ENCODE measurements around the gene MAB21L4. TPM values are rescaled to one million over a fixed set of nuclear protein-coding genes. Genes with fewer than 3 reads are reported as not detected.

The MAB21L4 gene
- total and polyA plus RNA-seq, 2 experiments from 2014 or later = not detected

GRCh38 chr2:240911641-240912265 lies 15.8 kb upstream of the MAB21L4 start:
- DNase-seq (ENCODE audit: low spot score) = no peak
- H3K9me2 ChIP-seq (ENCODE audit: insufficient read depth) = no peaks in the 10 kb centered on the region
- no peaks in the 10 kb centered on the region; the same call in 1 of the 2 replicates for H3K4me1 ChIP-seq (ENCODE audit: insufficient read depth)
- 0 out of 2 replicates have a peak, but pooled peaks cover 3% of the 10 kb centered on the region for H3F3A ChIP-seq (replicated peaks; ENCODE audit: low read depth)
- no peak overlapping the region for H3K4me2 ChIP-seq
- H3K27me3 Mint-ChIP-seq (ENCODE audit: insufficient read depth, low read depth, poor library complexity) = peaks cover 3% of the 10 kb centered on the region
- H3K27me3 ChIP-seq (ENCODE audit: insufficient read depth) = peaks cover 6% of the 10 kb centered on the region; the same call in 1 of the 2 replicates
- no peaks in the 10 kb centered on the region for H3K9me3 Mint-ChIP-seq
- H3K4me3 ChIP-seq = no peak overlapping the region
- H3K4me1 Mint-ChIP-seq = no peaks in the 10 kb centered on the region
- ATAC-seq = no peak
- H2AFZ ChIP-seq = no peak overlapping the region
- H3K27ac ChIP-seq (ENCODE audit: low read depth) = no peak overlapping the region
- no peaks in the 10 kb centered on the region for H3K79me2 ChIP-seq (replicated peaks; ENCODE audit: insufficient read depth)
- no peak for TF ChIP-seq ETS1 (IDR thresholded peaks at IDR 0.05)
- no peak for TF ChIP-seq ZNF114 (CRISPR knock-in tag; IDR thresholded peaks at IDR 0.05)
- TF ChIP-seq CTCF (conservative IDR thresholded peaks at IDR 0.05; ENCODE audit: low read depth in 2 of 2) = no peak
- no peak for TF ChIP-seq EZH2 (IDR thresholded peaks at IDR 0.05; ENCODE audit: low read depth, unreplicated experiment)
- no peak for TF ChIP-seq CREB1 (CRISPR knock-in tag; IDR thresholded peaks at IDR 0.05; ENCODE audit: low read depth)
- no peak for TF ChIP-seq STAT1 (IDR thresholded peaks at IDR 0.05; ENCODE audit: unreplicated experiment)
- TF ChIP-seq EZH2phosphoT487 (IDR thresholded peaks at IDR 0.05; ENCODE audit: unreplicated experiment) = no peak
- no peak for TF ChIP-seq ZNF331 (CRISPR knock-in tag; IDR thresholded peaks at IDR 0.05; ENCODE audit: low read depth)
- TF ChIP-seq NANOG (IDR thresholded peaks at IDR 0.05; ENCODE audit: borderline replicate concordance) = no peak
- no peak for TF ChIP-seq JUNB (IDR thresholded peaks at IDR 0.05; ENCODE audit: unreplicated experiment)
- no peaks in the 10 kb centered on the region for H4K20me1 ChIP-seq (replicated peaks; ENCODE audit: insufficient read depth)
- no peaks in the 10 kb centered on the region for H3K36me3 ChIP-seq (ENCODE audit: insufficient read depth)
- H3K4me3 Mint-ChIP-seq = no peak overlapping the region
- no peaks in the 10 kb centered on the region for H3K36me3 Mint-ChIP-seq (ENCODE audit: low read depth)
- no peak overlapping the region for H3K27ac Mint-ChIP-seq

- no peak overlapping the region for H2AFZ ChIP-seq
- H3K27ac ChIP-seq (ENCODE audit: low read depth) = no peak overlapping the region
- Mint-ChIP-seq H3K27me3 (ENCODE audit: insufficient read depth, low read depth, poor library complexity) (peaks cover 3% of the 10 kb centered on the region), H3K9me3 (no peaks in the 10 kb centered on the region), H3K4me1 (no peaks in the 10 kb centered on the region), H3K4me3 (no peak overlapping the region), H3K36me3 (ENCODE audit: low read depth) (no peaks in the 10 kb centered on the region), H3K27ac (no peak overlapping the region)
- no peak for DNase-seq (ENCODE audit: low spot score)
- H3K4me1 ChIP-seq (ENCODE audit: insufficient read depth) = no peaks in the 10 kb centered on the region
- H3K79me2 ChIP-seq (replicated peaks; ENCODE audit: insufficient read depth) = no peaks in the 10 kb centered on the region
- H3F3A ChIP-seq (replicated peaks; ENCODE audit: low read depth) = no peaks in the 10 kb centered on the region
- H3K36me3 ChIP-seq (ENCODE audit: insufficient read depth) = no peaks in the 10 kb centered on the region
- H3K9me2 ChIP-seq (ENCODE audit: insufficient read depth) = no peaks in the 10 kb centered on the region
- no peaks in the 10 kb centered on the region for H3K27me3 ChIP-seq (ENCODE audit: insufficient read depth)
- no peaks in the 10 kb centered on the region for H4K20me1 ChIP-seq (replicated peaks; ENCODE audit: insufficient read depth)
- no peak overlapping the region for H3K4me2 ChIP-seq
- no peak overlapping the region for H3K4me3 ChIP-seq
- no peak for ATAC-seq
- TF ChIP-seq CTCF (conservative IDR thresholded peaks at IDR 0.05; ENCODE audit: low read depth in 2 of 2) (no peak), STAT1 (IDR thresholded peaks at IDR 0.05; ENCODE audit: unreplicated experiment) (no peak), ZNF331 (CRISPR knock-in tag; IDR thresholded peaks at IDR 0.05; ENCODE audit: low read depth) (no peak)
Observed at GRCh38 chr2:240909216-240909974, 13.4 kb upstream of the MAB21L4 start.

All from GM23338 (cell line).